ENCODE results near the gene KSR2.

Gene KSR2

GRCh38 chr12:117555889-117556288, 412.9 kb downstream of the KSR2 start:
- no peak for DNase-seq (ENCODE audit: low read depth)
- H3K4me3 ChIP-seq (ENCODE audit: control insufficient read depth, low read depth, low read length), result no peak overlapping the region
- TF ChIP-seq CTCF (conservative IDR thresholded peaks at IDR 0.05; ENCODE audit: control insufficient read depth, insufficient read depth, low read depth, low read length), result no peak

- no peak overlapping the region for H3K4me3 ChIP-seq (ENCODE audit: control insufficient read depth, low read depth, low read length)
- no peak for TF ChIP-seq CTCF (conservative IDR thresholded peaks at IDR 0.05; ENCODE audit: control insufficient read depth, insufficient read depth, low read depth, low read length)
- peak; percentile 1 for DNase-seq (ENCODE audit: low read depth)
Observed at GRCh38 chr12:117552971-117553370, 415.8 kb downstream of the KSR2 start.

- no peak for TF ChIP-seq CTCF (conservative IDR thresholded peaks at IDR 0.05; ENCODE audit: control insufficient read depth, insufficient read depth, low read depth, low read length)
- DNase-seq (ENCODE audit: low read depth), result no peak
- no peak overlapping the region for H3K4me3 ChIP-seq (ENCODE audit: control insufficient read depth, low read depth, low read length)
Observed at GRCh38 chr12:117551665-117552064, 417.1 kb downstream of the KSR2 start.

- no peak for TF ChIP-seq CTCF (conservative IDR thresholded peaks at IDR 0.05; ENCODE audit: control insufficient read depth, insufficient read depth, low read depth, low read length)
- no peak for DNase-seq (ENCODE audit: low read depth)
- no peak overlapping the region for H3K4me3 ChIP-seq (ENCODE audit: control insufficient read depth, low read depth, low read length)
Observed at GRCh38 chr12:117547209-117547608, 421.6 kb downstream of the KSR2 start.

- no peak overlapping the region for H3K4me3 ChIP-seq (ENCODE audit: control insufficient read depth, low read depth, low read length)
- DNase-seq (ENCODE audit: low read depth), result no peak
- TF ChIP-seq CTCF (conservative IDR thresholded peaks at IDR 0.05; ENCODE audit: control insufficient read depth, insufficient read depth, low read depth, low read length), result no peak
Observed at GRCh38 chr12:117545216-117545615, 423.6 kb downstream of the KSR2 start.

GRCh38 chr12:117540011-117540410, 428.8 kb downstream of the KSR2 start:
- DNase-seq (ENCODE audit: low read depth), result no peak
- TF ChIP-seq CTCF (conservative IDR thresholded peaks at IDR 0.05; ENCODE audit: control insufficient read depth, insufficient read depth, low read depth, low read length), result no peak
- no peak overlapping the region for H3K4me3 ChIP-seq (ENCODE audit: control insufficient read depth, low read depth, low read length)

GRCh38 chr12:117538926-117539325, 429.9 kb downstream of the KSR2 start:
- no peak overlapping the region for H3K4me3 ChIP-seq (ENCODE audit: control insufficient read depth, low read depth, low read length)
- DNase-seq (ENCODE audit: low read depth), result no peak
- TF ChIP-seq CTCF (conservative IDR thresholded peaks at IDR 0.05; ENCODE audit: control insufficient read depth, insufficient read depth, low read depth, low read length), result no peak
